RWPE2 (cell line): ENCODE measurements around the gene TRAF1.

Experiments
- ATAC-seq: fragments of 200-7000 bp; cut with Tn5 transposase; 3 replicates; pipeline ENCODE4 v1.9.1; 2021; ENCODE audit warnings: low read depth
- DNase-seq: peaks from one replicate; pipeline ENCODE4 v3.0.0-alpha.2; 2020; ENCODE audit warnings: low spot score
- H3K27ac ChIP-seq: fragments of 450-650 bp; 2 replicates; pipeline ENCODE4 v1.5.1; 2017; ENCODE audit warnings: mild to moderate bottlenecking; ENCODE audit not compliant: poor library complexity, severe bottlenecking
- H3K27me3 ChIP-seq: fragments of 250-450 bp; sonication (Bioruptor Pico); 2 replicates; pipeline ENCODE4 v1.5.1; 2021; ENCODE audit warnings: mild to moderate bottlenecking, moderate library complexity; ENCODE audit not compliant: insufficient read depth, poor library complexity, severe bottlenecking
- H3K36me3 ChIP-seq: fragments of 250-450 bp; sonication (Bioruptor Pico); 2 replicates; pipeline ENCODE4 v1.5.1; 2020; ENCODE audit warnings: low read depth, mild to moderate bottlenecking, moderate library complexity
- H3K4me1 ChIP-seq: fragments of 250-450 bp; sonication (Bioruptor Pico); 2 replicates; pipeline ENCODE4 v1.5.1; 2021; ENCODE audit warnings: mild to moderate bottlenecking, moderate library complexity; ENCODE audit not compliant: insufficient read depth, poor library complexity, severe bottlenecking
- H3K4me3 ChIP-seq: fragments of 250-450 bp; sonication (Bioruptor Pico); 2 replicates; pipeline ENCODE4 v1.5.1; 2021; ENCODE audit warnings: mild to moderate bottlenecking, moderate library complexity; ENCODE audit not compliant: severe bottlenecking
- H3K9me3 ChIP-seq: fragments of 250-450 bp; sonication (Bioruptor Pico); 2 replicates; pipeline ENCODE4 v1.5.1; 2021; ENCODE audit warnings: mild to moderate bottlenecking, moderate library complexity; ENCODE audit not compliant: severe bottlenecking
- TF ChIP-seq, protein P1 (sequence below): fragments of 450-650 bp; IDR thresholded peaks from one replicate; pipeline ENCODE4 v1.5.1; 2017; ENCODE audit warnings: mild to moderate bottlenecking, moderate library complexity; ENCODE audit not compliant: poor library complexity, severe bottlenecking

The TRAF1 gene

GRCh38 chr9:120899490-120900068 is 27.0 kb downstream of the TRAF1 start:
- DNase-seq (no peak), ATAC-seq (no peak)
- Histone ChIP-seq H3K27me3 (no peaks in the 10 kb centered on the region), H3K9me3 (peaks cover 4% of the 10 kb centered on the region), H3K4me3 (no peak overlapping the region), H3K27ac (no peak overlapping the region), H3K36me3 (no peaks in the 10 kb centered on the region), H3K4me1 (no peaks in the 10 kb centered on the region)
- TF ChIP-seq, protein P1, sequence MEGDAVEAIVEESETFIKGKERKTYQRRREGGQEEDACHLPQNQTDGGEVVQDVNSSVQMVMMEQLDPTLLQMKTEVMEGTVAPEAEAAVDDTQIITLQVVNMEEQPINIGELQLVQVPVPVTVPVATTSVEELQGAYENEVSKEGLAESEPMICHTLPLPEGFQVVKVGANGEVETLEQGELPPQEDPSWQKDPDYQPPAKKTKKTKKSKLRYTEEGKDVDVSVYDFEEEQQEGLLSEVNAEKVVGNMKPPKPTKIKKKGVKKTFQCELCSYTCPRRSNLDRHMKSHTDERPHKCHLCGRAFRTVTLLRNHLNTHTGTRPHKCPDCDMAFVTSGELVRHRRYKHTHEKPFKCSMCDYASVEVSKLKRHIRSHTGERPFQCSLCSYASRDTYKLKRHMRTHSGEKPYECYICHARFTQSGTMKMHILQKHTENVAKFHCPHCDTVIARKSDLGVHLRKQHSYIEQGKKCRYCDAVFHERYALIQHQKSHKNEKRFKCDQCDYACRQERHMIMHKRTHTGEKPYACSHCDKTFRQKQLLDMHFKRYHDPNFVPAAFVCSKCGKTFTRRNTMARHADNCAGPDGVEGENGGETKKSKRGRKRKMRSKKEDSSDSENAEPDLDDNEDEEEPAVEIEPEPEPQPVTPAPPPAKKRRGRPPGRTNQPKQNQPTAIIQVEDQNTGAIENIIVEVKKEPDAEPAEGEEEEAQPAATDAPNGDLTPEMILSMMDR: no peak

DNA sequence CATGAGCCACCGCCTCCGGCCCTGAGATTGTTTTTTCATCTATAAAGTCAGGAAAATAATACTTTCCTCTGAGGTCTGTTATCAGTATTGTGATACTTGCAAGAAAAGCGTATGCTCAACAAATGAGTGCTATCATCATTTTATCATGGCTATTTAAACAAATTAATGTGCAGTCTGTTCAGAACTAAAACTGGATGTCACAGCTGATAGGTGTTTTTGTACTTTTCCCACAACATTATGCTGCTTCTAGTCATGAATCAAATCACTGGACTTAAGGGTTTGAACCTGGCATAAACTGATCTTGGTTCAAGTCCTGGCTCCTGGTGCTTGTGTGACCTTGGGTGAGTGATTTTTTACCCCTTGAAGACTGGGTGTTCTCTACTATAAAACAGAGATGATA is 28.2 kb downstream of the TRAF1 start:
- Histone ChIP-seq H3K36me3 (no peaks in the 10 kb centered on the region), H3K9me3 (peaks cover 4% of the 10 kb centered on the region), H3K4me1 (no peaks in the 10 kb centered on the region), H3K27ac (no peak overlapping the region), H3K4me3 (no peak overlapping the region), H3K27me3 (no peaks in the 10 kb centered on the region)
- DNase-seq (no peak), ATAC-seq (no peak)
- TF ChIP-seq, protein P1: no peak

DNA sequence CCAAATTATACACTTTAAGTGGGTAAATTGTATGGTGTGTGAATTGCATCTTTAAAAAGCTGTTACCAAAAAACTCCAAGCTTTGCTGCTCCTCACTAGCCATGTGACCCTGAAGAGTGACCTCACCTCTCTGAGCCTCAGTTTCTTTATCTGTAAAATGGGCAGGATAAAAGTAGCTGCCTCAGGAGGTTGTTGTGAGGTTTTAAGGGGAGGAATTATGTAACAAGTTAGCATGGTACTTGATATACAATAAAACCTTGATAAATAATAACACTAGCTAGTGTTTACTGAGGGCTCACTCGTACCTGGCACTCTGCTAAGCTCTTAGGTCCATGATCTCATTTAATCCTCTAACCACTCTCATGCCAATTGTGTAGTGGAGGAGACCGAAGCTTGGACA is 30.6 kb downstream of the TRAF1 start:
- TF ChIP-seq, protein P1: no peak
- no peak overlapping the region for H3K4me3 ChIP-seq
- H3K27me3 ChIP-seq: no peaks in the 10 kb centered on the region
- H3K27ac ChIP-seq: no peak overlapping the region
- ATAC-seq (no peak), DNase-seq (no peak)
- H3K4me1 ChIP-seq: no peaks in the 10 kb centered on the region
- no peaks in the 10 kb centered on the region for H3K36me3 ChIP-seq
- peaks cover 4% of the 10 kb centered on the region for H3K9me3 ChIP-seq

- TF ChIP-seq, protein P1: no peak
- H3K36me3 ChIP-seq: no peaks in the 10 kb centered on the region
- H3K27ac ChIP-seq: no peak overlapping the region
- H3K27me3 ChIP-seq: no peaks in the 10 kb centered on the region
- peaks cover 4% of the 10 kb centered on the region for H3K9me3 ChIP-seq
- ATAC-seq: no peak
- no peaks in the 10 kb centered on the region for H3K4me1 ChIP-seq
- no peak for DNase-seq
- H3K4me3 ChIP-seq: no peak overlapping the region
Observed at GRCh38 chr9:120894321-120895148, 32.1 kb downstream of the TRAF1 start.
